HG03175 (cell line): Measurements from ENCODE around the gene CENPH.
"Not testable (repeated sequence)": the region's sequence is repeated elsewhere in the genome, so short reads cannot be mapped to it uniquely, and the experiment has no call there.

Source experiments
- ATAC-seq: cut with Tn5 transposase; IDR thresholded peaks from one replicate; pipeline ENCODE4 v1.9.1; 2021; ENCODE audit warnings: mild to moderate bottlenecking, moderate library complexity; ENCODE audit not compliant: unreplicated experiment

The CENPH gene

DNA sequence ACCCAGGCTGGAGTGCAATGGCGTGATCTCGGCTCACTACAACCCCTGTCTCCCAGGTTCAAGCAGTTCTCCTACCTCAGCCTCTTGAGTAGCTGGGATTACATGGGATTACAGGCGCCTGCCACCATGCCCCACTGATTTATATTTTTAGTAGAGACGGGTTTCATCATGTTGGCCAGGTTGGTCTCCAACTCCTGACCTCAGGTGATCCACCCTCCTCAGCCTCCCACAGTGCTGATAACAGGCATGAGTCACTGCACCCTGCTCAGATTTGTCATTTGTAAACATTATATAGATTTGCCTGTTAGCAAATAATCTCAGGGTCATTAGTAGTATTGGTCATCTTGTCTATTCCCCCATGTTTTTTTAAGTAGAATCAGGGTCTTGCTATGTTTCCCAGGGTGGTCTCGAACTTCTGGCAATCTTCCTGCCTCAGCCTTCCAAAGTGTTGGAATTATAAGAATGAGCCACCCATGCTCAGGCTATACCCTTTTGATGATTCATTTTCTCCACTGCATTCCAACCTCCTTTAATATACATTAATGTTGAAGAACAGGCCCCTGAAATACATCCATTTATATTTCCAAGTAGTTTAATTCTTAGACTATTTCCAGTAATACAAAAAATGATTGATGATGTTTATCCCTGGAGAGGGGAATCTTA is 17.3 kb downstream of the CENPH start:
- ATAC-seq = no peak

DNA sequence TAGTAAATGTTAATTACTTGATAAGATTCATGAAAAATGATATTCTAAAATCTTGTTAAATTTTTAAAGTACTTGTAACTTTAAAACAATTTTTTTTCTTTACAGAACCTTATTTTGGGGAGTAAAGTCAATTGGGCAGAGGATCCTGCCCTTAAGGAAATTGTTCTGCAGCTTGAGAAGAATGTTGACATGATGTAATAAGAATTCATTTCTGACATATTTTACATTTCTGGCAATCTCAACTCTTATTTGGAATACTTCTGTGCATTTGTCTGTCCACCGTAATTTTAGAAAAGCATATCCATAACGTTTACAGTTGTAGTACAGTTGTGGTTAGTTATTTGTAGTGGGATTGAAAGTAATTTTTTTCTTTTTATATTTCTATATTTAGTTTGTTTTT is 20.2 kb downstream of the CENPH start:
- no peak for ATAC-seq

GRCh38 chr5:69211200-69211599 is 21.8 kb downstream of the CENPH start:
- ATAC-seq = no peak

DNA sequence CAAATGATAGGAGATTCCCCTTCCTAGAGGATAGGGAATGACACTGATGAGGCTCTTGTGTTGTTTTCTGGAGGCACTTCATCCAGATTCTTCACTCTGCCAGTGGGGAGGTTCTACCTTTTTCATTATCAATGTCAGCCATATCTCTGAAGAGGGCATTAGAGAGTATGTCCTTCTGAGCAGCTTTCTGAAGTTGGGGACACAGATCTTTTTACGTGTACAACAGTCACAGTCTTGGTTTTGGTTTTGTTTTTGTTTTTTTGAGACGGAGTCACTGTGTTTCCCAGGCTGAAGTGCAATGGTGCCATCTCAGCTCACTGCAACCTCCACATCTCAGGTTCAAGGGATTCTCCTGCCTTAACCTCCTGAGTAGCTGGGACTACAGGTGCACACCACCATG is 22.6 kb downstream of the CENPH start:
- no peak for ATAC-seq

DNA sequence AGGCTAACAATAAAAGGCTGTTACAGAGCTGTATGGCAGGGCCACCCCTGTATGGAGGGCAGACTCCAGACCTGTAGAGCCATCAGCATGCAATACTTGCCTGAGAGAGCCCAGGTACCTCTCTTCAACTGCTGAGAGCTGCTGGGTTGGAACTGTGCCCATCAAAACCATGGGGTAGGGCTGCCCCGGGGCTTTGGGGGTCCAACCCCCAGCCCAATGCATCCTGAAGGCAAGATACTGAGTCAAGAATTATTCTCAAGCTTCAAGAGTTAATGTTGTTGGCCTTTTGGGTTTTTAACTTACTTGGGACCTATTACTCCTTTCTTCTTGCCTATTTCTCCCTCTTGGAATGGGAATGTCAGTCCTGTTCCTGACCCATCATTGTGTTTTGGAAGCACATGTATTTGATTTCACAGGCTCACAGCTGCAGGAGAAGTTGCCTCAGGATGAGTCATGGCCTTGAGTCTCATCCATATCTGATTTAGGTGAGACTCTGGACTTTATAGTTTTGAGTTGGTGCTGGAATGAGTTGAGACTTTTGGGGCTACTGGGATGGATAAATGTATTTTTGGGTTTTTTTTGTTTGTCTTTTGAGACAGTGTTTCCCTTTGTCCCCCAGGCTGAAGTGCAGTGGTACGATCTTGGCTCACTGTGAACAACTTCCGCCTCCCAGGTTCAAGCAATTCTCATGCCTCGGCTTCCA is 24.3 kb downstream of the CENPH start:
- no peak for ATAC-seq

GRCh38 chr5:69217151-69217511 is 27.7 kb downstream of the CENPH start:
- no peak for ATAC-seq

- peak; percentile 93 for ATAC-seq
Observed at GRCh38 chr5:69217548-69218526, 28.5 kb downstream of the CENPH start.

- ATAC-seq = no peak
Observed at GRCh38 chr5:69219939-69220338, 30.6 kb downstream of the CENPH start.

DNA sequence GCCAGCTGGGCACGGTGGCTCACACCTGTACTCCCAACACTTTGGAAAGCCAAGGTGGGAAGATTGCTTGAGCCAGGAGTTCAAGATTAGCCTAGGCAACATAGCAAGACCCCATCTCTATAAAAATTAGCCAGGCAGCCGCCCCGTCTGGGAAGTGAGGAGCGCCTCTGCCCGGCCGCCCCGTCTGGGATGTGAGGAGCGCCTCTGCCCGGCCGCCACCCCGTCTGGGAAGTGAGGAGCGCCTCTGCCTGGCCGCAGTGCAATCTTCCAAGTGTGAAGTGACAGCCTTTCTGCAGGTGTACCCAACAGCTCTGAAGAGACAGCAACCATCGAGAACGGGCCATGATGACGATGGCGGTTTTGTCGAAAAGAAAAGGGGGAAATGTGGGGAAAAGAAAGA is 31.0 kb downstream of the CENPH start:
- ATAC-seq = not testable (repeated sequence)

- not testable (repeated sequence) for ATAC-seq
Observed at GRCh38 chr5:69220833-69221232, 31.4 kb downstream of the CENPH start.

- no peak for ATAC-seq
Observed at GRCh38 chr5:69224520-69224919, 35.1 kb downstream of the CENPH start.

DNA sequence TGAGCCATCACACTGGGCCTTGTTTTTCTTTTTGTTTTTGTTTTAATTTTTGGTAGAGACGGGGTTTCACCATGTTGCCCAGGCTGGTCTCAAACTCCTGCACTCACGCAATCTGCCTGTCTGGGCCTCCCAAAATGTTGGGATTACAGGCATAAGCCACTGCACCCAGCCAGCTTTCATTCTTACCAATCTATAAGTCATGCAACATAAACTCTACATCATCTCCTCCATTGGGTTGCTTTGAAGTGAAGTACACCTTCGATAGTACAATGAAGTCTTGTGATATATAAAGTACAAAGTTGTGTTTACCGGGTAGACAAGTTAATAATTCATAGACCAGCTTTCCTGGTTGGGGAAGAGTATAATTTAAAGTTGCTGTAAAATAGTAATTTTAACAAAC is 36.5 kb downstream of the CENPH start:
- no peak for ATAC-seq

- no peak for ATAC-seq
Observed at GRCh38 chr5:69230181-69230580, 40.8 kb downstream of the CENPH start.

DNA sequence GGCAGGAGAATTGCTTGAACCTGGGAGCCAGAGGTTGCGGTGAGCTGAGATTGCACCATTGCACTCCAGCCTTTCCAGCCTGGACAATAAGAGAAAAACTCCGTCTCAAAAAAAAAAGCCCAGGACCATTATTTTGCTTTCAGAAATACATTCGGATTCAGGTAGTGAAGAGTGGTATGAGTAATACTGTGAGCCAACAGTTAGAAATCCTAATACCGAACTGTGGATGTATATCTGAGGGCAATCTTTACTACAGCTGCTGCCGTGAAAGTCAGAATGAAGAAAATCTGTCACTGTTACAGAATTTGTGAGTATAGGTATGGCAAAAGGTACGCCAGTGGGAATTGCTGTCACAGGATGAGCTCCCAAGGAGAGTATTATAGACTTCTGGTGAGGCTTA is 41.9 kb downstream of the CENPH start:
- no peak for ATAC-seq

- ATAC-seq = no peak
Observed at GRCh38 chr5:69231851-69232250, 42.5 kb downstream of the CENPH start.

GRCh38 chr5:69234457-69235268 is 45.3 kb downstream of the CENPH start, which contains the start of gene CDK7:
TSS of gene CDK7 (plus strand) at chr5:69234886. CDS start at chr5:69234976, 90 bp downstream.
- ATAC-seq = peak; percentile 99

DNA sequence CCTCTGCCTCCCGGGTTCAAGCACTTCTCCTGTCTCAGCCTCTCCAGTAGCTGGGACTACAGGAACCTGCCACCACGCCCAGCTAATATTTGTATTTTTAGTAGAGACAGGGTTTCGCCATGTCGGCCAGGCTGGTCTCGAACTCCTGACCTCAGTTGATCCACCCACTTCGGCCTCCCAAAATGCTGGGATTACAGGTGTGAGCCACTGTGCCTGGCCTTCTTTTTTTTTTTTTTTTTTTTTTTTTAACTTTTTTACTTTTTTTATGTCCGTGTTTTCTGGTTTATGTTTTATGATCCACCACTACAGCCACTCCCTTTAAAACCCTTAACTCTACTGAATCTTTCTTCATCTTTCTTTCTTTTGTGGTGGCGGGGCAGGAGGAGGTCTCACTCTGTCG is 47.4 kb downstream of the CENPH start:
- ATAC-seq = not testable (repeated sequence)

DNA sequence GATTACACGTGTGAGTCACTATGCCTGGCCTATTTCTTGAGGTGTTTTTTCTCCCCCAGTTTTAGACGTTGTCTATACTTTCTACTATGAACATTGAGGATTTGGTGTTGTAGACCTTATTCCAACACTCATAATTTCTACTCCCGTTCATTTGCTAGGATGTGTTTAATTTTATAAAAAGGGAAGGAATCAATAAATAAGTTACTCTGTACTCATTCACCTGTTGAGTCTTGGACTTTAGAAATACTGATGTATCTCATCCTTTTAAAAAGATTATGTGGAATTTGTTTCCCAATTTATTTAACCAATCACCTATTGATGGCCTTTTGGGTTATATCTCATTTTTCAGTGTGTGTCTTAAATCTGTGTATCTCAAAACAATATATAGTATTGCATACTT is 48.5 kb downstream of the CENPH start:
- no peak for ATAC-seq

DNA sequence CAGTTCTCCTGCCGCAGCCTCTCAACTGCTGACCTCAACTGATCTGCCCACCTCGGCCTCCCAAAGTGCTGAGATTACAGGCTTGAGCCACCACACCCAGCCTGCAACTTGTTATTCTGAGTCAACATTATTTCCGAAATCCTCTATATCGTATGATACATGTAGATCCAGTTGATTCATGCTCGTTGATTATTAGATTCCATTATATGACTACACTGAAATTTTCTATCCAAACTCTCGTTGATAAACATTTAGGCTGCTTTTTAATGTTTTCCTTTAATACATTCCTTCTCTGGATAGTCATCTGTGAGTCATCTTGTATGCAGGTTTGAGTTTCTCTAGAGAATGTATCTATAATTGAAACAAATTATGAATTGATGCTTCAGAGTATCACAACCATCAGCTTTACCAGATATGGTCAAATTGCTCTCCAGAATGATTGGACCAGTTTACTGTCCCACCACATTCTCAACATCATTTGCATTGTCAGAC is 49.4 kb downstream of the CENPH start:
- no peak for ATAC-seq

DNA sequence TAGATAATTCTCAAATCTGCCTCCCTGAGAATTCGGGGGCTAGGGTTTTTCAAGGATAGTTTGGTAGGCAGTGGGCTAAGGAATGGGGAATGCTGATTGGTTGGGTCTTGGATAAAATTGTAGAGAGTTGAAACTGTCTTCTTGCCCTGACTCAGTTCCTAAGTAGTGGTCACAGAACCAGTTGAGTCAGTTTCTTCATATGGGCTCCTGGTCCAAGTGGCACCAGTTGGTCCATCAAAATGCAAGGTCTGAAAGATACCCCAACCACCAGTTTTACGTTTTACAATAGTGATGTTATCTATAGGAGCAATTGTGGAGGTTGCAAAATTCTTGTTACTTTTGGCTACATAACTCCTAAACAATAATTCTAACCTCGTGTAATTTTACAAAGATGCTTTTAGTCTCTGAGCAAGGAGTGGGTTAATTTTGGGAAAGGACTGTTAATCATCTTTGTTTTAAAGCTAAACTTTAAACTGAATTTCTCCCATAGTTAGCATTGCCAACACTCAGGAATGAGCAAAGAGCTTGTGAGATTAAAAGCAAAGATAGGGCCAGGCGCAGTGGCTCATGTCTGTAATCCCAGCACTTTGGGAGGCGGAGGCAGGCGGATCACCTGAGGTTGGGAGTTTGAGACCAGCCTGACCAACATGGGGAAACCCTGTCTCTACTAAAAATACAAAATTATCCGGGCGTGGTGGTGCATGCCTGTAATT is 53.0 kb downstream of the CENPH start:
- no peak for ATAC-seq
